ENCODE measurements around the gene USP15.
A peak's percentile ranks its signal among the peaks of the same experiment; 100 is the strongest.

USP15 gene

DNA sequence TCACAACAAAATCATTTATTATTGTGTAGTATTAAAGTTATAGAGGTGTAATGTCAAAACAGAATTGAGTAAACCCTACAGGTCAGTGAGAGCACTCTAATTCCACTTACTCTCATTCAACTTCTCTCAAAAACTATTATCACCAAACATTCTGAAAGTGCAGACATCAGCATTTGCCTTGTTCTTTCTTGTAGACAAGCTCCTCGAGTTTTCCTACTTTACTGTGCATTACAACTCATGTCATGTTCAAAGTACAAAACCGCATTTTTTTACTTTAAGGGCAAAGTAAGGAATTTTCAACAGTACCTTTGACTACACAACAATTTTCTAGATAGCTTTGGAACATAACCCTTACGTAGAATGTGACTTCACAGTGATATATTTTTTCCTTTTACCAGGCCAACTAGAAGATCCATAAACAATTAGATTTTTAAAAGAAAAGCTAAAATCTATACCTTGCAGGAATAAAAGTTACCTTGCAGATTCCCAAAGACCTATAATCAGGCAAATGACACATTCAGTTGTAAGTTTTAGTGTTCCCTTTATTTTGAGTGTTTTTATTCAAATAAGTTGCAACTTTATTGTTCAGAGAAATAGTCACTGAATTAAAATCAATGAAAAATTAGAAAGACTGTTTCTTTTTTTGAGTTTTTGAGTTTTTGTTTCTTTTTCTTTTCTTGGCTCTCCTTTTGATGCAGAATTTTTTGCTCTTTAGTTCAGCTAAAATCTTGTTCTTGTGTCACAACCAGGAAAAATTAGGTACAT lies 12.7 kb upstream of the USP15 start:
- TF ChIP-seq, protein P1, sequence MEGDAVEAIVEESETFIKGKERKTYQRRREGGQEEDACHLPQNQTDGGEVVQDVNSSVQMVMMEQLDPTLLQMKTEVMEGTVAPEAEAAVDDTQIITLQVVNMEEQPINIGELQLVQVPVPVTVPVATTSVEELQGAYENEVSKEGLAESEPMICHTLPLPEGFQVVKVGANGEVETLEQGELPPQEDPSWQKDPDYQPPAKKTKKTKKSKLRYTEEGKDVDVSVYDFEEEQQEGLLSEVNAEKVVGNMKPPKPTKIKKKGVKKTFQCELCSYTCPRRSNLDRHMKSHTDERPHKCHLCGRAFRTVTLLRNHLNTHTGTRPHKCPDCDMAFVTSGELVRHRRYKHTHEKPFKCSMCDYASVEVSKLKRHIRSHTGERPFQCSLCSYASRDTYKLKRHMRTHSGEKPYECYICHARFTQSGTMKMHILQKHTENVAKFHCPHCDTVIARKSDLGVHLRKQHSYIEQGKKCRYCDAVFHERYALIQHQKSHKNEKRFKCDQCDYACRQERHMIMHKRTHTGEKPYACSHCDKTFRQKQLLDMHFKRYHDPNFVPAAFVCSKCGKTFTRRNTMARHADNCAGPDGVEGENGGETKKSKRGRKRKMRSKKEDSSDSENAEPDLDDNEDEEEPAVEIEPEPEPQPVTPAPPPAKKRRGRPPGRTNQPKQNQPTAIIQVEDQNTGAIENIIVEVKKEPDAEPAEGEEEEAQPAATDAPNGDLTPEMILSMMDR (IDR thresholded peaks at IDR 0.05; ENCODE audit: low read length, missing control alignments), result no peak
- no peak overlapping the region for H3K4me3 ChIP-seq (replicated peaks; ENCODE audit: low read depth, low read length)
- no peak for DNase-seq (ENCODE audit: low read depth)

DNA sequence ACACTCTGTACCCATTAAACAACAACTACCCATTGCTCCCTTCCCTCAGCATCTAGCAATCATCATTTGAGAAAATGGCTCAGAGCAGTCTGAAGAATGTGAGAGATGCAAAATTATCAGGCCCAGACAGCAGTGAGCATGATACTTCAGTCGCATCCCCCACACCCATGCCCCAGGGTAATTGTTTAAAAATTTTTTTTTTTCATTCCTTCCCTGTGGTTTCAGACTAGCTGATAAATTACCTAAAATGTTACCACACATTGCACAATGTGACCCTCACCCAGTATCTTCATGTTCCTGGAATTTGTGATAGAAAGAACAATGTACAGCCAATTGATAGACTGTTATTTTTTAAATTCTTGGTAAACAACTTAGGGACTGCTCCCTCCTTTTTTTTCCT lies 11.3 kb upstream of the USP15 start:
- peak; percentile 86 for DNase-seq (ENCODE audit: low read depth)
- no peak overlapping the region for H3K4me3 ChIP-seq (replicated peaks; ENCODE audit: low read depth, low read length)
- TF ChIP-seq, protein P1 (IDR thresholded peaks at IDR 0.05; ENCODE audit: low read length, missing control alignments), result no peak

DNA sequence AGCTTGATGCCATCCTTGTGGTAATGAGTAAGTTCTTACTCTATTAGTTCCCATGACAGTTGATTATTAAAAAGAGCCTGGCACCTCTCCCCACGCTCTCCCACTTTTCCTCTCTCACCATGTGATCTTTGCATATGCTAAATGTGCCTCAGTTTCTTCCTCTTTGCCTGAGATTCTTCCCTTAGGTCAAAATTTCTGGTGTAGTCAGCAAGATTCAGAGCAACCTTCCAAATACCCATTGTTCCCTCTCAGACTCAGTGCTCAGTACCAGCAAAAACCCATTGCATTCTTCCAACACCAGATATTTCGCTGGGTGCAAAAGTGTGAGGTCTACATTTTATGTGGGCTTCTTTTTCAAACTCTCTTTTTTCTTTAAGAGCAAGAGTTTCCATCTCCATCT lies 10.8 kb upstream of the USP15 start:
- DNase-seq (ENCODE audit: low read depth), result no peak
- no peak overlapping the region for H3K4me3 ChIP-seq (replicated peaks; ENCODE audit: low read depth, low read length)
- TF ChIP-seq, protein P1 (IDR thresholded peaks at IDR 0.05; ENCODE audit: low read length, missing control alignments), result no peak

DNA sequence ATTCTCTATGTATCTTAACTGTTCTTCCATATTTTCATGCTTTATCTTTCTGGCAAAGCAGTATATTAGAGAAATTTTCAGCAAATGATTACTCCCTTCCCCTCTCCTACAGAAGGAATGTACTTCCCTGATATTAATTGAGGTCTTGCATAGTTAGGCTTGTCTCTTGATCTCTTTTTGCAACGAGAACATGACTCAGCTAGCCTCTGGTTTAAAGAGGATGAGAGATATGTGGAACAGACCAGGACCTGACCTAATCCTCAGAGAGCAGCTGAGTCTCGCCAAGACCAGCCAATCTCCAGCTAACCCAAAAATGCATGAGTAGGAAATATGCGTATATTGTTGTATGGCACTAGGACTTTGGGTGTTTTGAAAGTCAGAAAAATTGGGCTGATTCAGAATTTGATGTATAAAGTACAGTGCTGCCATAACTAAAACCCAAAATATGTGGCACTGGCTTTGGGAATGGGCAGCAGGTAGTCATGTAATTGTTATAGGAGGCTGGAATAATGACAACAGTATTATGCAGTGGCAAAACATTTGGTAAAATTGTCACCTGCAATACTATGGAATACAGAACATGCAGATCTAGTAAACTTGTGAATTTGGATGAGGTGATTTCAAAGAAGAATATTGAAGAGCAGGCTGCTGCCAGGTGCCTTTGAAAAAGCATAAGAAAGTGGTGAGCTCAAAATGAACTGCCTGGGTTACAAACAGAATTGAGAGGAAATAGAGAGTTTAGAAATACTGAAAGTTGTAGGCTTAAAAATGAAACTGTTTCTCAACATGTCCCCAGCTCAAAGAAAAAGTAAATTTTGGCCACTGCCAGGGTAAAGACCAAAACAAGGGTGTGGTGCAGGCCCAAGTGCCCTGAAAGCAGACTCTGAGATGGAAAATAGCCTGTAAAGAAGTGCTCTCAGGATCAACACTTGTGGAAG lies 9.3 kb upstream of the USP15 start:
- DNase-seq (ENCODE audit: low read depth), result peak; percentile 81
- TF ChIP-seq, protein P1 (IDR thresholded peaks at IDR 0.05; ENCODE audit: low read length, missing control alignments), result no peak
- H3K4me3 ChIP-seq (replicated peaks; ENCODE audit: low read depth, low read length), result no peak overlapping the region

DNA sequence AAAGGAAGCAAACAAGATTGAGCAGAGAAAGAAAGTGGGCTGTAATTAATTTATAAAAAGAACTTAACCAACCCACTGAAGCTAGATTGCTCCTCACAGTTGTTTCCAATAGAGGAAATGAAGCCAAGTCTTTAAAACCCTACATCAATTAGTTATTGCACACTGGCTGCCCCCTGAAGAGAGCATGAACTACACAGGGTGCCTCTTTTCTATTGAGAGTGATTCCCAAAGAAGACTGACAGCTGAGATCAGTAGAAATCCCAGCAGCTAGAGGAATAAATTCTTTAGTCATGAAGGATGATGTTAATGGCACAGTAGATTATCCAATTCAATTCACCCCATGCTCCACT lies 8.6 kb upstream of the USP15 start:
- no peak overlapping the region for H3K4me3 ChIP-seq (replicated peaks; ENCODE audit: low read depth, low read length)
- TF ChIP-seq, protein P1 (IDR thresholded peaks at IDR 0.05; ENCODE audit: low read length, missing control alignments), result no peak
- DNase-seq (ENCODE audit: low read depth), result no peak

DNA sequence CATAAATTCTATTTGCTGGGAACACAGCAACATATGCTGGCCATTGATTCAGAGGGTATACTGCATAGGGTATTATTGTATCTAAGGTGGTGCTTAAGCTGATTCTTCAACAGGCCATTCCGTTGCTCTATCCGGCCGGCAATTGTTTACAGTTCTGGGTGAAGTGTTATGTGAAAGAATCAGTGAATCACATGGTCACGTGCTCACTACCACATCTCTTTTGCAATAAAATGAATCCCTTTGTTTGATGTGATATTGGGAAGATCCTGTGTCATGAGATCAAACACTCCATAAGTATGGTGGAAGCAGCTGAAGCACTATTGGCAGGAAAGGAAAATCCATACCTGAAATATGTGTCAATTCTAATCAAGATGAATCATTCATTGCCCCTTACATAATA lies 7.6 kb upstream of the USP15 start:
- no peak overlapping the region for H3K4me3 ChIP-seq (replicated peaks; ENCODE audit: low read depth, low read length)
- TF ChIP-seq, protein P1 (IDR thresholded peaks at IDR 0.05; ENCODE audit: low read length, missing control alignments), result no peak
- no peak for DNase-seq (ENCODE audit: low read depth)

All from fibroblast of pulmonary artery (primary cell).